ENCODE results near the gene ZDHHC24.
"Not testable (repeated sequence)": the region's sequence is repeated elsewhere in the genome, so short reads cannot be mapped to it uniquely, and the experiment has no call there.

The ZDHHC24 gene

GRCh38 chr11:66546368-66546965, 619 bp upstream of the ZDHHC24 start, which contains the start of gene ACTN3:
Gene ACTN3 (plus strand): TSS chr11:66546903. CDS start chr11:66546938, 35 bp downstream.
- no peak for DNase-seq (ENCODE audit: low read depth in 3 of 3)

GRCh38 chr11:66544952-66545351, 896 bp downstream of the ZDHHC24 start:
- DNase-seq (ENCODE audit: low read depth in 3 of 3), result not testable (repeated sequence)

GRCh38 chr11:66543263-66544107, 2.4 kb downstream of the ZDHHC24 start:
- DNase-seq (ENCODE audit: low read depth in 3 of 3), result peak in 1 of 3 donors; percentile 17

GRCh38 chr11:66542362-66542761, 3.5 kb downstream of the ZDHHC24 start:
- no peak for DNase-seq (ENCODE audit: low read depth in 3 of 3)

GRCh38 chr11:66541892-66542291, 4.0 kb downstream of the ZDHHC24 start:
- DNase-seq (ENCODE audit: low read depth in 3 of 3), result no peak

GRCh38 chr11:66540598-66540997, 5.2 kb downstream of the ZDHHC24 start:
- not testable (repeated sequence) for DNase-seq (ENCODE audit: low read depth in 3 of 3)

GRCh38 chr11:66539870-66540213, 6.0 kb downstream of the ZDHHC24 start:
- no peak for DNase-seq (ENCODE audit: low read depth in 3 of 3)

GRCh38 chr11:66539170-66539869, 6.5 kb downstream of the ZDHHC24 start:
- no peak for DNase-seq (ENCODE audit: low read depth in 3 of 3)

GRCh38 chr11:66532784-66533183, 13.1 kb downstream of the ZDHHC24 start:
- no peak for DNase-seq (ENCODE audit: low read depth in 3 of 3)

GRCh38 chr11:66531841-66532240, 14.0 kb downstream of the ZDHHC24 start:
- DNase-seq (ENCODE audit: low read depth in 3 of 3), result no peak

GRCh38 chr11:66530927-66531709, 14.7 kb downstream of the ZDHHC24 start:
- no peak for DNase-seq (ENCODE audit: low read depth in 3 of 3)

- no peak for DNase-seq (ENCODE audit: low read depth in 3 of 3)
These were observed 16.2 kb downstream of the ZDHHC24 start for GRCh38 chr11:66529655-66530054.

- no peak for DNase-seq (ENCODE audit: low read depth in 3 of 3)
These were observed 16.8 kb downstream of the ZDHHC24 start for GRCh38 chr11:66529069-66529468.

- no peak for DNase-seq (ENCODE audit: low read depth in 3 of 3)
These were observed 21.4 kb downstream of the ZDHHC24 start for GRCh38 chr11:66524304-66525040.

- DNase-seq (ENCODE audit: low read depth in 3 of 3), result no peak
These were observed 22.2 kb downstream of the ZDHHC24 start for GRCh38 chr11:66523611-66524010.

GRCh38 chr11:66510990-66511339, 34.9 kb downstream of the ZDHHC24 start:
- DNase-seq (ENCODE audit: low read depth in 3 of 3), result no peak

- peak; percentile 72 to 84 (median 75) for DNase-seq (ENCODE audit: low read depth in 3 of 3)
These were observed 35.4 kb downstream of the ZDHHC24 start, which contains the start of gene BBS1 for GRCh38 chr11:66510271-66510989. Gene BBS1 (plus strand): TSS chr11:66510635. CDS start chr11:66510660, 25 bp downstream.

GRCh38 chr11:66509131-66509561, 36.7 kb downstream of the ZDHHC24 start:
- no peak for DNase-seq (ENCODE audit: low read depth in 3 of 3)

- no peak for DNase-seq (ENCODE audit: low read depth in 3 of 3)
These were observed 40.5 kb downstream of the ZDHHC24 start for GRCh38 chr11:66505276-66505816.

- DNase-seq (ENCODE audit: low read depth in 3 of 3), result no peak
These were observed 47.3 kb downstream of the ZDHHC24 start for GRCh38 chr11:66498506-66498905.
